B cell (primary cell): ENCODE measurements around the gene PUM2. TPM values are rescaled to one million over a fixed set of nuclear protein-coding genes. Genes with fewer than 3 reads are reported as not detected.

ENCODE experiments used
- ATAC-seq: fragments of 200-7000 bp; cut with Tn5 transposase; one replicate; pipeline ENCODE4 v1.10.0; 2021; ENCODE audit warnings: low read depth, mild to moderate bottlenecking, moderate number of reproducible peaks, moderate library complexity
- CTCF ChIA-PET: fragments of 350-600 bp; sonication (Branson Sonifier 250); formaldehyde crosslinking; loops from one replicate; lab custom pipeline; 2021; ENCODE audit warnings: antibody characterized with exemption, inconsistent platforms; lab: Charles Lee
- POLR2A ChIA-PET: fragments of 350-600 bp; sonication (Branson Sonifier 250); formaldehyde crosslinking; loops from one replicate; lab custom pipeline; 2021; ENCODE audit warnings: antibody characterized with exemption; lab: Charles Lee
- DNase-seq: peaks from one replicate; pipeline ENCODE4 v3.0.0; 2013
- H2AFZ ChIP-seq: 2 replicates; pipeline ENCODE4 v1.6.1; 2012; ENCODE audit warnings: mild to moderate bottlenecking, low read depth, low read length; ENCODE audit not compliant: insufficient read depth, poor library complexity, severe bottlenecking
- H3K27ac ChIP-seq, 2 donors: 1 replicate in 1 of 2; 2 replicates in 1 of 2; pipeline ENCODE4 v1.5.1; 2012 to 2013; ENCODE audit warnings: low read length in 2 of 2, mild to moderate bottlenecking in 2 of 2, moderate library complexity in 1 of 2
- H3K27me3 ChIP-seq, 4 experiments: fragments of 200-600 bp in 1 of 4; sonication (generic) in 1 of 4; replicated peaks in 1 of 4; 1 replicate in 2 of 4; 2 replicates in 2 of 4; pipeline versions ENCODE4 v1.6.1 to v1.7.0; 2013 to 2016; ENCODE audit warnings: low read length in 3 of 4, mild to moderate bottlenecking in 2 of 4, mixed read lengths in 1 of 4, moderate library complexity in 1 of 4; ENCODE audit not compliant: insufficient read depth in 4 of 4, control insufficient read depth in 3 of 4; ENCODE audit errors: control extremely low read depth in 1 of 4
- H3K36me3 ChIP-seq, 2 experiments: replicated peaks in 1 of 2; 1 replicate in 1 of 2; 2 replicates in 1 of 2; pipeline versions ENCODE4 v1.6.1 to v1.7.1; 2013; ENCODE audit warnings: low read length in 1 of 2; ENCODE audit not compliant: insufficient read depth in 2 of 2, control insufficient read depth in 1 of 2; ENCODE audit errors: control extremely low read depth in 1 of 2, extremely low read depth in 1 of 2
- H3K4me1 ChIP-seq, 2 donors: fragments of 200-600 bp in 1 of 2; sonication (generic) in 1 of 2; 1 replicate in 1 of 2; 2 replicates in 1 of 2; pipeline versions ENCODE4 v1.5.1 to v1.6.1; 2013 to 2017; ENCODE audit warnings: low read length in 2 of 2; ENCODE audit not compliant: control insufficient read depth in 2 of 2, insufficient read depth in 2 of 2
- H3K4me2 ChIP-seq: replicated peaks from 2 replicates; pipeline ENCODE3; 2012; ENCODE audit warnings: mild to moderate bottlenecking, low read depth, low read length; ENCODE audit not compliant: poor library complexity, severe bottlenecking
- H3K4me3 ChIP-seq, 5 experiments: fragments of 200-600 bp in 1 of 5; sonication (generic) in 1 of 5; 1 replicate in 3 of 5; 2 replicates in 2 of 5; pipeline versions ENCODE4 v1.5.1 to v1.7.0; 2011 to 2016; ENCODE audit warnings: low read length in 4 of 5, mild to moderate bottlenecking in 4 of 5, low read depth in 2 of 5, control low read depth in 1 of 5, moderate library complexity in 1 of 5; ENCODE audit not compliant: insufficient read depth in 1 of 5; ENCODE audit errors: control extremely low read depth in 1 of 5, extremely low read depth in 1 of 5
- H3K79me2 ChIP-seq: fragments of 200-600 bp; sonication (generic); one replicate; pipeline ENCODE4 v1.6.0; 2016; ENCODE audit warnings: low read length; ENCODE audit not compliant: control insufficient read depth, insufficient read depth
- H3K9ac ChIP-seq: fragments of 200-600 bp; sonication (generic); 2 replicates; pipeline ENCODE4 v1.6.1; 2017; ENCODE audit warnings: mild to moderate bottlenecking, low read length, moderate library complexity
- H3K9me3 ChIP-seq, 3 donors: one replicate each; pipeline versions ENCODE4 v1.6.1 to v1.7.1; 2013; ENCODE audit warnings: low read length in 2 of 3; ENCODE audit not compliant: control insufficient read depth in 2 of 3, insufficient read depth in 1 of 3; ENCODE audit errors: control extremely low read depth in 1 of 3
- H4K20me1 ChIP-seq: 2 replicates; pipeline ENCODE4 v1.6.0; 2012; ENCODE audit warnings: mild to moderate bottlenecking, low read length; ENCODE audit not compliant: insufficient read depth, control insufficient read depth, poor library complexity, severe bottlenecking
- H3K27ac Mint-ChIP-seq: one replicate; pipeline ENCODE4 v1.8.0; 2021; ENCODE audit warnings: mixed read lengths
- H3K27me3 Mint-ChIP-seq: one replicate; pipeline ENCODE4 v1.8.0; 2021; ENCODE audit warnings: mixed read lengths
- H3K4me1 Mint-ChIP-seq: one replicate; pipeline ENCODE4 v1.8.0; 2021; ENCODE audit warnings: mixed read lengths
- H3K4me3 Mint-ChIP-seq: one replicate; pipeline ENCODE4 v1.8.0; 2021; ENCODE audit warnings: mixed read lengths
- H3K9me3 Mint-ChIP-seq: one replicate; pipeline ENCODE4 v1.8.0; 2022; ENCODE audit warnings: mixed read lengths; ENCODE audit not compliant: insufficient read depth
- EZH2 ChIP-seq: IDR thresholded peaks from 2 replicates; pipeline ENCODE4 v1.6.1; 2012; ENCODE audit warnings: borderline replicate concordance, low read depth, mild to moderate bottlenecking, moderate library complexity, low read length; ENCODE audit not compliant: insufficient read depth, poor library complexity, severe bottlenecking
- WGBS: methylation state at CpG from one replicate; pipeline ENCODE4 v1.1.5; 2013; ENCODE audit warnings: missing lambda C conversion rate; ENCODE audit not compliant: insufficient coverage; 5-methylcytosine and 5-hydroxymethylcytosine counted together
- intact Hi-C: fragments of 100-400 bp; cut with micrococcal nuclease; formaldehyde crosslinking; loops from one replicate; pipeline ENCODE4 v1.10.0; 2022
- polyA plus RNA-seq: library from polyadenylated mRNA; depleted of rRNA; stranded (reverse); fragments of >200 nt; gene quantifications from 2 replicates; pipeline ENCODE4 v1.2.3, GENCODE V29; 2012
- total RNA-seq, 2 donors: library from RNA; stranded (reverse); fragments of 120-200 nt in 1 of 2; gene quantifications; 1 replicate in 1 of 2; 2 replicates in 1 of 2; pipeline versions ENCODE4 v1.2.3 to v1.2.4, GENCODE V29; 2013 to 2022
- TF ChIP-seq, protein P1 (sequence below): fragments of 200-600 bp; IDR thresholded peaks from one replicate; pipeline ENCODE4 v1.8.0; 2022; ENCODE audit warnings: antibody characterized with exemption, mild to moderate bottlenecking

PUM2 gene
- total and polyA plus RNA-seq, 2 donors (not counting 1 experiment from before 2014, with no cell fraction given), result 21.1 to 151 TPM

DNA sequence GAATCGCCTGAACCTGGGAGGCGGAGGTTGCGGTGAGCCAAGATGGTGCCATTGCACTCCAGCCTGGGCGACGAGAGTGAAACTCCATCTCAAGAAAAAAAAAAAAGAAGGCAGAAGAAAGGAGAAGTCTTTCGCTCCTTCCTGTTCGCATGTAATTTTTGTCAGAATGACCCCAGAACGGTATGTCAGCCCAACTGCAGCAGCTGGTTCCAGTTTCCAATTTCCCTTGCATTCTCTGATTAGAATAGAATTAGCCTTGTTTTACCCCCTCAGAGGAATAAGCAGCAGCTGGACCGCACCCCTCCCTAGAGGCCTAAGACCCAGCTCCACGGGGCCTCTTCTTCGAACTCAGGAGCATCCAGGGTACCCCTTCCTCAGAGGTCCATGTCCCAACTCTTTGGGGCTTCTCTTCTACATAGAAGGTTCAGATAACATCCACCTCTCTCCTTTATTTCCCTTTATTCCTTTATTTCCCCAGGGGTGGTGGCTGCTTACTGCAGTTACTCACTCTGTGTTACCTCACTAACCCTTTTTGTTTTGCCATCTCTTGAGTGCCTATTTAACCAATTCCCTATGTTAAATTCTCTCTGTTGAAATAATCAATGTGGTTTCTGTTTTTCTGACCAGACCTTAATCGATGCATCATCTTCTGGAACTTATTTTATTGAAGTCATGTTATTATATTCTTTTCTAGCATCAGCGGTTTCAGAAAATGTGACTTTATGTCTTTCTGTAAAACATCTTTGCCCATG is 7.2 kb upstream of the PUM2 start:
- Histone ChIP-seq H3K9me3 (no peaks in the 10 kb centered on the region), H3K4me2 (no peak overlapping the region), H3K4me3 (no peak overlapping the region), H3K27ac (no peak overlapping the region), H3K4me1 (no peaks in the 10 kb centered on the region), H3K9ac (no peak overlapping the region), H3K27me3 (no peaks in the 10 kb centered on the region), H2AFZ (no peak overlapping the region), H4K20me1 (no peaks in the 10 kb centered on the region), H3K79me2 (peaks cover 3% of the 10 kb centered on the region), H3K36me3 (no peaks in the 10 kb centered on the region)
- no peaks in the 10 kb centered on the region for H3K4me1 Mint-ChIP-seq
- ChIA-PET POLR2A (interaction anchor here (0.7 kb wide), 1 partner anchor 15 kb away, joined by 3 read pairs; no protein-coding TSS in a partner anchor), CTCF (no interaction called here)
- no peaks in the 10 kb centered on the region for H3K9me3 Mint-ChIP-seq
- no peaks in the 10 kb centered on the region for H3K27me3 Mint-ChIP-seq
- intact Hi-C loops, result no loop called here
- H3K27ac Mint-ChIP-seq, result no peak overlapping the region
- no peak for DNase-seq
- no peak for ATAC-seq
- H3K4me3 Mint-ChIP-seq, result no peak overlapping the region
- 93% methylated on average over 9 of the region's 13 CpGs for WGBS
- no peak for TF ChIP-seq EZH2
- TF ChIP-seq, protein P1, sequence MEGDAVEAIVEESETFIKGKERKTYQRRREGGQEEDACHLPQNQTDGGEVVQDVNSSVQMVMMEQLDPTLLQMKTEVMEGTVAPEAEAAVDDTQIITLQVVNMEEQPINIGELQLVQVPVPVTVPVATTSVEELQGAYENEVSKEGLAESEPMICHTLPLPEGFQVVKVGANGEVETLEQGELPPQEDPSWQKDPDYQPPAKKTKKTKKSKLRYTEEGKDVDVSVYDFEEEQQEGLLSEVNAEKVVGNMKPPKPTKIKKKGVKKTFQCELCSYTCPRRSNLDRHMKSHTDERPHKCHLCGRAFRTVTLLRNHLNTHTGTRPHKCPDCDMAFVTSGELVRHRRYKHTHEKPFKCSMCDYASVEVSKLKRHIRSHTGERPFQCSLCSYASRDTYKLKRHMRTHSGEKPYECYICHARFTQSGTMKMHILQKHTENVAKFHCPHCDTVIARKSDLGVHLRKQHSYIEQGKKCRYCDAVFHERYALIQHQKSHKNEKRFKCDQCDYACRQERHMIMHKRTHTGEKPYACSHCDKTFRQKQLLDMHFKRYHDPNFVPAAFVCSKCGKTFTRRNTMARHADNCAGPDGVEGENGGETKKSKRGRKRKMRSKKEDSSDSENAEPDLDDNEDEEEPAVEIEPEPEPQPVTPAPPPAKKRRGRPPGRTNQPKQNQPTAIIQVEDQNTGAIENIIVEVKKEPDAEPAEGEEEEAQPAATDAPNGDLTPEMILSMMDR, result no peak

DNA sequence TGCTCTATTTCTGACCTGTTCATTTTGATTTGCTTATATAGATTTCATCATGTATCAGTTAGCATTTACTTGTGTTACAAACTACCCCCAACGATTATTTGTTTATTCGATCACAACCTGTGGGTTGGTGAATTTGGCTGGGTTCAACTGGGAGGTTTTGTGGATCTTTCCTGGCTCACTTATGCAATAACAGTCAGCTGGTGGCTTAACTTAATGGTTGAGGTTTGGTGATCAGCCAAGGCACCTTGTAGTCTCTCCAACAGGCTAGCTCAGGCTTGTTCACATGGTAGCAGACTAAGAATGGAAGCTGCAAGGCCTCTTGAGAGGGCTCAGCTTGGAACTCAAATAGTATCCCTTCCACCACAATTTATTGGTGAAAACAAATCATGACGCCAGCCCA is 5.4 kb upstream of the PUM2 start:
- no peaks in the 10 kb centered on the region for H3K27me3 ChIP-seq
- H3K79me2 ChIP-seq, result peaks cover 5% of the 10 kb centered on the region
- TF ChIP-seq EZH2, result no peak
- TF ChIP-seq, protein P1, result no peak
- no peak overlapping the region for H3K9ac ChIP-seq
- H3K27ac ChIP-seq, result no peak overlapping the region
- no peaks in the 10 kb centered on the region for H4K20me1 ChIP-seq
- H2AFZ ChIP-seq, result no peak overlapping the region
- no CpG with 5 or more reads among the region's 3 CpGs for WGBS
- no peak overlapping the region for H3K27ac Mint-ChIP-seq
- H3K27me3 Mint-ChIP-seq, result no peaks in the 10 kb centered on the region
- no peak for ATAC-seq
- H3K4me1 ChIP-seq, result peaks cover 12 to 13% of the 10 kb centered on the region in 2 donors
- H3K4me3 Mint-ChIP-seq, result no peak overlapping the region
- H3K36me3 ChIP-seq, result no peaks in the 10 kb centered on the region
- no peak overlapping the region for H3K4me2 ChIP-seq
- H3K9me3 ChIP-seq, result no peaks in the 10 kb centered on the region
- intact Hi-C loops, result no loop called here
- DNase-seq, result no peak
- CTCF ChIA-PET, result no interaction called here
- POLR2A ChIA-PET, result no interaction called here
- no peak overlapping the region for H3K4me3 ChIP-seq
- H3K4me1 Mint-ChIP-seq, result no peaks in the 10 kb centered on the region
- no peaks in the 10 kb centered on the region for H3K9me3 Mint-ChIP-seq
